Measurements from ENCODE around the gene PCDHGC4.

The PCDHGC4 gene

DNA sequence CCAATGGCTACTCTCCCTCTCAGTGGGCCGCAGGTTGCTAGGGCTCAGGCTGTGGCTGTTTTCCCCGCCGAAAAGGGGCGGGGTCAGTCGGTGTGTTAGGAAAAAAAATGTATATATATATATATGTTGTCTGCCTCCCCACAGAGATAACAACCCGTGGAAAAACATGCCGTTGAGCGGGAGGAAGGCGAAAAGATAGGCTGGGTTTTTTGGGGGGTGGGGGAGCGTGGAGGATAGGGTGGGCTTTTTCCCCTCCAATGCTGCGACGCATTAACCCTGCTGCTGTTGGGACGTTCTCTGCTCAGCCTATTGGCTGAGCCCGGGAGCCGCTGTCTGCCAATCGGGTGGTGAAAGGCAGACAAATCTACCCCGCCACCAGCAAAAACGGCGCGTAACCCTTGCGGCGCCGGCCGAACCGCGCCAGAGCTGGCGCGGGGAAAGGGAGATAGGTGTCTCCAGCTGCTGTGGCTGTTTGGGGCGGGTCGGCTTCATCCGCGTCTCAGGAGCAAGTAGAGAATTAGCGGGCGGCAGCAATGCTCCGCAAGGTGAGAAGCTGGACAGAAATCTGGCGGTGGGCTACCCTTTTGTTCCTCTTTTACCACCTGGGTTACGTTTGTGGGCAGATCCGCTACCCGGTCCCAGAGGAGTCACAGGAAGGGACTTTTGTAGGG lies at the start of gene PCDHGC4:
PCDHGC4 (plus strand) TSS at position 390 of the 671 bp plus-strand sequence; CDS start at position 534, 144 bp downstream.
- no peak within 1 kb of the TSS for H3K4me3 ChIP-seq (ENCODE audit: low read depth, low read length)
- TF ChIP-seq, protein P1, sequence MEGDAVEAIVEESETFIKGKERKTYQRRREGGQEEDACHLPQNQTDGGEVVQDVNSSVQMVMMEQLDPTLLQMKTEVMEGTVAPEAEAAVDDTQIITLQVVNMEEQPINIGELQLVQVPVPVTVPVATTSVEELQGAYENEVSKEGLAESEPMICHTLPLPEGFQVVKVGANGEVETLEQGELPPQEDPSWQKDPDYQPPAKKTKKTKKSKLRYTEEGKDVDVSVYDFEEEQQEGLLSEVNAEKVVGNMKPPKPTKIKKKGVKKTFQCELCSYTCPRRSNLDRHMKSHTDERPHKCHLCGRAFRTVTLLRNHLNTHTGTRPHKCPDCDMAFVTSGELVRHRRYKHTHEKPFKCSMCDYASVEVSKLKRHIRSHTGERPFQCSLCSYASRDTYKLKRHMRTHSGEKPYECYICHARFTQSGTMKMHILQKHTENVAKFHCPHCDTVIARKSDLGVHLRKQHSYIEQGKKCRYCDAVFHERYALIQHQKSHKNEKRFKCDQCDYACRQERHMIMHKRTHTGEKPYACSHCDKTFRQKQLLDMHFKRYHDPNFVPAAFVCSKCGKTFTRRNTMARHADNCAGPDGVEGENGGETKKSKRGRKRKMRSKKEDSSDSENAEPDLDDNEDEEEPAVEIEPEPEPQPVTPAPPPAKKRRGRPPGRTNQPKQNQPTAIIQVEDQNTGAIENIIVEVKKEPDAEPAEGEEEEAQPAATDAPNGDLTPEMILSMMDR (IDR thresholded peaks at IDR 0.05; ENCODE audit: borderline replicate concordance, insufficient read depth, low read depth, low read length) = no peak

DNA sequence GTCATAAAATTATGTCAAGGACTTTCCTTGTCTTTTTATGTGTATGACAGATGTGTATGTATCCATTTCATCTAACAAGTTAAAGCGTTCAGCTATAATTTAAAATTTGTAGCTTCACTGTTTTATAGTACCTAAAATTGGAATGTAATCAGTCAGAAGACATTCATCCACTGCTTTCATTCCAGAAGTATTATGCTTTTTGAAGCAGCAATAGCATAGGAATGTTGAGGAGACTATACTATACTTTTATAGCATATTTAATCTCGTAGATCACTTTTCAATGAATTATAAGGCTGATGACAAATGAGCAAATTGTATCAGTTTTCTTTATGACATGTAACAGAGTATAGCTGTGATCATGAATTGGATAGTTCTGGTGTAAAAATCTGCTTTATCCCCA lies 47.6 kb upstream of the PCDHGC4 start:
- TF ChIP-seq, protein P1 (IDR thresholded peaks at IDR 0.05; ENCODE audit: borderline replicate concordance, insufficient read depth, low read depth, low read length) = no peak
- H3K4me3 ChIP-seq (ENCODE audit: low read depth, low read length) = no peak overlapping the region

DNA sequence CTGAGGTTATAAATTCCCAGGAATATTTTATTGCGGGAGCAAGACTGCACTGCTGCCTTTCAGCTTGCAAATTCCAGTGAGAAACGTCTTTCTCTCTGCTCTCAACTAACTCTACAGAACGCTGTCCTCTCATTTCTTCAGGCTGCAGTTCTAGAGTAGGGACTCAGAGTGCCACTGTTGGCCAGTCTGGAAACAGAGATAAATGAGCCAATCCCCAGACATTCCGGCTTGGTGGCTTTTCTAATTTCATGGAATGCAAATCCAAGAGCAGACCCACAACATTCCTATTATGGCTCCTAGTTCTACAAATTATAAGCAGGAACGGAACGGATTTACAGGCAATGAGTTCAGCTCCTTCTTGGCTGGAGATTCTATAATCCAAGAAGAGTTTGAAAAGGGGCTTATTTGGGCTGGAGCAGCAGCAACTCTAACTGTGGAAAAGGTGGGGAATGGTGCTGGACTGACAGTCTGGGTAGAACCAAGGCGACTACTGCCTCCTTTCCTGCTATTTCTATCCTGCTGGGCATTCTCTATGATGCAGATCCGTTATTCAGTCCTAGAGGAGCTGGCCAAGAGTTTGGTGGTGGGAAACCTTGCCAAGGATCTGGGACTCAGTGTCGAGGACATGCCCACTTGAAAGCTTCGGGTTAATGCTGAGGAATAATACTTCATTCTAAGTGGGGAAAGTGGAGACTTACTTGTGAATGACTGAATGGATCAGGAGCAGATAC lies 45.3 kb upstream of the PCDHGC4 start:
- no peak overlapping the region for H3K4me3 ChIP-seq (ENCODE audit: low read depth, low read length)
- TF ChIP-seq, protein P1 (IDR thresholded peaks at IDR 0.05; ENCODE audit: borderline replicate concordance, insufficient read depth, low read depth, low read length) = no peak

DNA sequence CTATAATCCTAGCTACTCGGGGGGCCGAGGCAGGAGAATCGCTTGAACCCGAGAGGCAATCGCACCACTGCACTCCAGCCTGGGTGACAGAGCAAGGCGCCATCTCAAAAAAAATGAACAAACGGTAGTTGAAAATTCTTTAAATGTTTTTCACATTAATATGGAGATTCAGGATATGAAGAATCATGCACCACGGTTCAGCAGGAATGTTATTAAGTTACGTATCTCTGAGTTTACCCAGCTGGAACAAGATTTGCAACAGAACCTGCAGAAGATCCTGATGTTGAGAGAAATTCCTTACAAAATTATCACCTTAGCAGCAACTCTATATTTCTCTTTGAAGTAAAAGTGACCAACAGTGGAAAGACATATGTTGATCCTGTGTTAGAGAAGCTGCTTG lies 44.5 kb upstream of the PCDHGC4 start:
- TF ChIP-seq, protein P1 (IDR thresholded peaks at IDR 0.05; ENCODE audit: borderline replicate concordance, insufficient read depth, low read depth, low read length) = no peak
- H3K4me3 ChIP-seq (ENCODE audit: low read depth, low read length) = no peak overlapping the region

DNA sequence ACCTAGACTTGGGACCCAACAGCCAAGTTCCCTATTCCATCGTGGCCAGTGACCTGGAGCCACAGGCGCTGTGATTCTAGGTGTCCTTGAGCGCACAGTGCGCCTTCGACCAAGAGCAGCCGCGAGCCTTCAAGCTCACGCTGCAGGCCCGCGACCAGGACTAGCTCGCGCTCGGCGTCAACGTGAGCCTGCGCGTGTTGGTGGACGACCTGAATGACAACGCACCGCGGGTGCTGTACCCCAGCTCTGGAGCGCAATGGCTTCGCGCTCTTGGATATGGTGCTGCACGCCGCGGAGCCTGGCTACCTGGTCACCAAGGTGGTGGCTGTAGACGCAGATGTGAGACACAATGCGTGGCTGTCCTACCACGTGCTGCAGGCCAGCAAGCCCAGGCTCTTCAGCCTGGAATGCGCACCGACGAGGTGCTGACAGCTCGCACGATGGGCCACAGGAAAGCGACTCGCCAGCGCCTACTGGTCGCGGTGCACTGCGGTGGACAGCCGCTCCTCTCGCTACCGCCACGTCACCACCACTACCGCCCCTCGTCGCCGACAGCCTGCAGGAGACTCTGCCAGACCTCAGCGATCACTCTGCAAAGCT lies 43.2 kb upstream of the PCDHGC4 start:
- TF ChIP-seq, protein P1 (IDR thresholded peaks at IDR 0.05; ENCODE audit: borderline replicate concordance, insufficient read depth, low read depth, low read length) = no peak
- no peak overlapping the region for H3K4me3 ChIP-seq (ENCODE audit: low read depth, low read length)

DNA sequence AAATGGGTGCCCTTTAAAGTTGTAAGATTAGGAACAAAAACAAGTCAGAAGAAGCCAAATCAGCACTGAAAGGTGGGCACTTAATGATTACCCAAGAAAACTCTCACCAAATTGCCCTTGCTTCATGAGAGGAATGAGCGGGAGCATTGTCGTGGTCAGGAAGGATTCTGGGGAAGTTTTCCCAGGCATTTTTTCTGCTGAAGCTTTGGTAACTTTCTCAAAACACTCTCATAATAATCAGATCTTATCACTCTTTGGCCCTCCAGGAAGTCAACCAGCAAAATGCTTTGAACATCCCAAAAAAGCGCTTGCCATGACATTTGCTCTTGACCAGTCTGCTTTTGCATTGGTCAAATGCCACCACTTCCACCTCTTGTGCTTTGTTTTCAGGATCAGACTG lies 19.5 kb upstream of the PCDHGC4 start:
- no peak overlapping the region for H3K4me3 ChIP-seq (ENCODE audit: low read depth, low read length)
- TF ChIP-seq, protein P1 (IDR thresholded peaks at IDR 0.05; ENCODE audit: borderline replicate concordance, insufficient read depth, low read depth, low read length) = no peak
